GM12878 (cell line): ENCODE results near the gene PRDM15. TPM values are rescaled to one million over a fixed set of nuclear protein-coding genes. Genes with fewer than 3 reads are reported as not detected.

ENCODE experiments used
- ATAC-seq: fragments of 200-7000 bp; cut with Tn5 transposase; 3 replicates; pipeline ENCODE4 v1.9.1; 2020; ENCODE audit warnings: mild to moderate bottlenecking, moderate library complexity
- BruUV-seq: library from RNA; stranded (reverse); fragments of 400-500 nt; replicated peaks from 2 replicates; lab custom pipeline; 2021; lab: Mats Ljungman, UMichigan
- CTCF ChIA-PET: fragments of 300-600 bp; sonication (Branson Sonifier 250); formaldehyde crosslinking; extraction: SDS; loops from one replicate; lab custom pipeline; 2021; ENCODE audit warnings: inconsistent platforms; lab: Yijun Ruan, JAX
- POLR2A ChIA-PET: fragments of 350-600 bp; formaldehyde crosslinking; extraction: SDS; loops from one replicate; lab custom pipeline; 2021; ENCODE audit warnings: inconsistent platforms; lab: Charles Lee
- RAD21 ChIA-PET: fragments of 300-600 bp; sonication (Branson Sonifier 250); formaldehyde crosslinking; loops from one replicate; lab custom pipeline; 2023; ENCODE audit warnings: antibody characterized with exemption; ENCODE audit not compliant: unreplicated experiment; lab: Charles Lee
- SMC1A ChIA-PET: fragments of 300-600 bp; sonication (Branson Sonifier 250); formaldehyde crosslinking; loops from one replicate; lab custom pipeline; 2023; ENCODE audit not compliant: unreplicated experiment, uncharacterized antibody; lab: Charles Lee
- DNase-seq: peaks from one replicate; pipeline ENCODE4 v3.0.0-alpha.2; 2011; ENCODE audit warnings: low read depth, low spot score
- FAIRE-seq: peaks from 3 replicates; lab custom pipeline; 2011; peaks lifted over from hg19 to GRCh38; lab: Jason Lieb, UNC
- H2AFZ ChIP-seq: 2 replicates; pipeline ENCODE4 v1.6.0; 2011; ENCODE audit warnings: low read depth, low read length, control low read depth; ENCODE audit not compliant: control insufficient read depth
- H3K27ac ChIP-seq: 2 replicates; pipeline ENCODE4 v1.5.1; 2011; ENCODE audit warnings: control low read depth; ENCODE audit not compliant: control insufficient read depth, insufficient read depth
- H3K27me3 ChIP-seq, 2 experiments: replicated peaks in 1 of 2; 2 replicates each; pipeline versions ENCODE4 v1.6.0 to v1.6.1; 2011; ENCODE audit warnings: low read length in 1 of 2; ENCODE audit not compliant: control insufficient read depth in 2 of 2, insufficient read depth in 2 of 2
- H3K36me3 ChIP-seq, 2 experiments: 2 replicates each; pipeline ENCODE4 v1.5.1; 2011; ENCODE audit warnings: low read length in 1 of 2; ENCODE audit not compliant: control insufficient read depth in 2 of 2, insufficient read depth in 2 of 2
- H3K4me1 ChIP-seq: 2 replicates; pipeline ENCODE4 v1.6.1; 2011; ENCODE audit warnings: mild to moderate bottlenecking, low read length, moderate library complexity, mixed read lengths; ENCODE audit not compliant: control insufficient read depth, insufficient read depth
- H3K4me2 ChIP-seq: 2 replicates; pipeline ENCODE4 v1.6.0; 2011; ENCODE audit warnings: control low read depth; ENCODE audit not compliant: control insufficient read depth, insufficient read depth
- H3K4me3 ChIP-seq: fragments of 200-600 bp; sonication (generic); 2 replicates; pipeline ENCODE4 v1.5.1; 2016
- H3K79me2 ChIP-seq: 2 replicates; pipeline ENCODE4 v1.6.0; 2011; ENCODE audit warnings: low read length; ENCODE audit not compliant: control insufficient read depth, insufficient read depth
- H3K9ac ChIP-seq: 2 replicates; pipeline ENCODE4 v1.8.0; 2011; ENCODE audit warnings: low read length, control low read depth, mixed read lengths; ENCODE audit not compliant: control insufficient read depth, insufficient read depth
- H3K9me3 ChIP-seq: replicated peaks from 3 replicates; pipeline ENCODE4 v1.5.1; 2011; ENCODE audit warnings: mild to moderate bottlenecking, low read length; ENCODE audit not compliant: control insufficient read depth, insufficient read depth
- H4K20me1 ChIP-seq: 2 replicates; pipeline ENCODE4 v1.6.0; 2011; ENCODE audit not compliant: control insufficient read depth, insufficient read depth
- ATF2 ChIP-seq: IDR thresholded peaks from 2 replicates; pipeline ENCODE4 v1.6.1; 2012; ENCODE audit warnings: low read length, inconsistent platforms
- ATF3 ChIP-seq: IDR thresholded peaks from 2 replicates; pipeline ENCODE4 v1.6.1; 2011; ENCODE audit warnings: low read depth, mild to moderate bottlenecking, low read length, moderate library complexity, borderline replicate concordance; ENCODE audit errors: extremely low read depth
- BACH1 ChIP-seq: fragments of 450-650 bp; IDR thresholded peaks from 2 replicates; pipeline ENCODE4 v1.6.1; 2017; ENCODE audit warnings: mild to moderate bottlenecking, borderline replicate concordance
- BCL3 ChIP-seq: IDR thresholded peaks from 2 replicates; pipeline ENCODE4 v1.6.1; 2011; ENCODE audit warnings: borderline replicate concordance, low read depth, mild to moderate bottlenecking, moderate library complexity, low read length; ENCODE audit not compliant: insufficient read depth, poor library complexity, severe bottlenecking
- BMI1 ChIP-seq: fragments of 450-650 bp; IDR thresholded peaks from 2 replicates; pipeline ENCODE4 v1.6.1; 2016; ENCODE audit warnings: mild to moderate bottlenecking, moderate library complexity, borderline replicate concordance
- GABPA ChIP-seq: IDR thresholded peaks from 2 replicates; pipeline ENCODE4 v1.6.1; 2014; ENCODE audit warnings: antibody characterized with exemption, low read depth, mild to moderate bottlenecking, inconsistent platforms
- JUND ChIP-seq: IDR thresholded peaks from 2 replicates; pipeline ENCODE4 v1.6.1; 2012; ENCODE audit warnings: low read depth, mild to moderate bottlenecking, low read length, improper control_type of control experiment, moderate library complexity
- KDM1A ChIP-seq: fragments of 200-600 bp; sonication (generic); IDR thresholded peaks from 2 replicates; pipeline ENCODE4 v1.6.1; 2016; ENCODE audit warnings: borderline replicate concordance
- MEF2A ChIP-seq: IDR thresholded peaks from 2 replicates; pipeline ENCODE4 v1.6.1; 2011; ENCODE audit warnings: low read depth, mild to moderate bottlenecking, low read length, moderate library complexity; ENCODE audit not compliant: insufficient read depth
- NR2C1 ChIP-seq: fragments of 450-650 bp; IDR thresholded peaks from 2 replicates; pipeline ENCODE4 v1.6.1; 2017; ENCODE audit warnings: antibody characterized with exemption, mild to moderate bottlenecking, moderate library complexity
- PML ChIP-seq: IDR thresholded peaks from 2 replicates; pipeline ENCODE4 v1.6.1; 2012; ENCODE audit warnings: low read length, inconsistent platforms
- RAD51 ChIP-seq: fragments of 450-650 bp; IDR thresholded peaks from 2 replicates; pipeline ENCODE4 v1.6.1; 2016; ENCODE audit warnings: moderate library complexity, mild to moderate bottlenecking, inconsistent platforms
- SIX5 ChIP-seq: IDR thresholded peaks from 2 replicates; pipeline ENCODE4 v1.6.1; 2011; ENCODE audit warnings: mild to moderate bottlenecking, low read depth, low read length, moderate library complexity; ENCODE audit not compliant: severe bottlenecking
- SKIL ChIP-seq: fragments of 450-650 bp; IDR thresholded peaks from 2 replicates; pipeline ENCODE4 v1.6.1; 2017; ENCODE audit warnings: mild to moderate bottlenecking, low read depth, inconsistent platforms; ENCODE audit not compliant: poor library complexity, severe bottlenecking
- TCF3 ChIP-seq: IDR thresholded peaks from 2 replicates; pipeline ENCODE4 v1.6.1; 2012; ENCODE audit warnings: low read depth, mild to moderate bottlenecking, low read length, borderline replicate concordance; ENCODE audit not compliant: insufficient read depth
- ZNF274 ChIP-seq: IDR thresholded peaks from one replicate; pipeline ENCODE4 v1.8.0; 2011; ENCODE audit not compliant: insufficient read length, insufficient read depth
- WGBS: methylation state at CpG from one replicate; pipeline ENCODE4 v1.1.6; 2016; ENCODE audit warnings: low lambda C conversion rate; ENCODE audit not compliant: insufficient replicate concordance, insufficient coverage; ENCODE audit errors: missing lambda C conversion rate; 5-methylcytosine and 5-hydroxymethylcytosine counted together
- in situ Hi-C: fragments of 300-500 bp; cut with MboI; formaldehyde crosslinking; loops from 9 replicates; pipeline ENCODE4 v1.14.3; 2018; ENCODE audit warnings: mixed read lengths
- intact Hi-C: fragments of 100-400 bp; cut with micrococcal nuclease; formaldehyde crosslinking; loops from one replicate; pipeline ENCODE4 v1.14.2; 2022; ENCODE audit not compliant: unreplicated experiment
- polyA plus RNA-seq, 11 experiments: library from polyadenylated mRNA; depleted of rRNA in 4 of 11; unstranded in 6 of 11; stranded (reverse) in 5 of 11; fragments of >200 nt; fragmentation: Nextera tagmentation in 4 of 11; fragmentation: Illumina TruSeq in 1 of 11; extraction: Ambion mirVana in 4 of 11; extraction: Trizol in 1 of 11; gene quantifications; 1 replicate in 1 of 11; 2 replicates in 10 of 11; pipeline versions ENCODE4 v1.2.1 to v1.2.3, GENCODE V29; 2011 to 2016; ENCODE audit warnings: inconsistent platforms in 2 of 11, missing spikeins in 2 of 11, low read depth in 1 of 11
- total RNA-seq, 4 experiments: library from RNA; depleted of rRNA in 3 of 4; stranded (reverse); fragments of >200 nt in 3 of 4; fragmentation: Illumina TruSeq in 1 of 4; extraction: Trizol in 1 of 4; gene quantifications; 2 replicates each; pipeline versions ENCODE4 v1.2.1 to v1.2.3, GENCODE V29; 2013 to 2021

The PRDM15 gene
- total and polyA plus RNA-seq, 10 of the 15 experiments (the other 5 are each of a cell fraction or from before 2014, with no cell fraction given) = 2.2 to 16.0 (median 8.6) TPM

- no peak for TF ChIP-seq BCL3
- no peak for TF ChIP-seq BACH1
- no peak for TF ChIP-seq NR2C1
- TF ChIP-seq PML = no peak
- TF ChIP-seq GABPA = no peak
- no peak for TF ChIP-seq SKIL
Observed at GRCh38 chr21:41777951-41778815, 101.0 kb downstream of the PRDM15 start (continued).

DNA sequence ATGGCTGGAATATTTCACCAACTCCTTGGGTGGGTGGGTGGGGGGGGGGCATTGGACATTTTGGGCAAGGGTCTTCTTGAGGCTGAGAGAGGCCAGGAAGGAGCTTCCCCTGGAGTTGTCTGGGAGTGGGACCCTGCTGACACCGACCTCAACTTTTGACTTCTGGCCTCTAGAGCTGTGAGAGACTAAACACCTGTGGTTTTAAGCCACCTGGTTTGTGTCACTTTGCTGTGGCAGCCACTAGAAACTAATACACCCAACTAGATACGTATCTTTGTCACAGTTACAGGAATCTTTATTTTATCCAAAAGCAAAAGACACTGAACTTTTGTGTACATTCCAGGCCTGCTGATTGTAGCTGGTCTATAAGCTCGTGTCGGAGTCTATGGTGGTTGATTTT lies 102.4 kb downstream of the PRDM15 start:
- CTCF ChIA-PET = interaction anchor here (0.6 to 2.5 kb wide), 3 partner anchors 9 to 165 kb away, joined by 4 to 12 read pairs (median 4); no protein-coding TSS in a partner anchor
- FAIRE-seq = no peak
- SMC1A ChIA-PET = interaction anchor here (1.0 to 1.6 kb wide), 4 partner anchors 12 to 169 kb away, joined by 3 to 4 read pairs (median 4); no protein-coding TSS in a partner anchor
- no peak for ATAC-seq
- no TSS peak for BruUV-seq
- POLR2A ChIA-PET = interaction anchor here (0.7 kb wide), 1 partner anchor 112 kb away, joined by 4 read pairs; no protein-coding TSS in a partner anchor
- Histone ChIP-seq H3K79me2 (no peaks in the 10 kb centered on the region), H3K4me1 (no peaks in the 10 kb centered on the region), H3K4me2 (no peak overlapping the region), H3K27ac (no peak overlapping the region), H4K20me1 (no peaks in the 10 kb centered on the region), H3K9me3 (no peaks in the 10 kb centered on the region), H3K9ac (no peak overlapping the region), H3K36me3 (no peaks in the 10 kb centered on the region), H3K27me3 (peaks cover 0 to 3% of the 10 kb centered on the region in 2 experiments; a peak in 2 of 4 replicates), H2AFZ (no peak overlapping the region), H3K4me3 (no peak overlapping the region)
- 25% methylated on average over 4 of the region's 4 CpGs for whole genome bisulfite sequencing
- intact Hi-C loops (no loop called here), in situ Hi-C loops (no loop called here)
- RAD21 ChIA-PET = interaction anchor here (0.7 to 1.6 kb wide), 4 partner anchors 10 to 341 kb away, joined by 3 to 7 read pairs (median 3); no protein-coding TSS in a partner anchor
- DNase-seq = no peak
- no peak for TF ChIP-seq JUND
- no peak for TF ChIP-seq ZNF274
- no peak for TF ChIP-seq ATF3
- TF ChIP-seq TCF3 = no peak
- TF ChIP-seq BMI1 = no peak
- no peak for TF ChIP-seq ATF2
- no peak for TF ChIP-seq RAD51
- TF ChIP-seq KDM1A = no peak
- no peak for TF ChIP-seq SIX5
- TF ChIP-seq MEF2A = no peak
